C4-2B (cell line): Measurements from ENCODE around the gene CD44.

Source experiments
- H3K27ac ChIP-seq: fragments of 450-650 bp; 2 replicates; pipeline ENCODE4 v1.5.1; 2017
- ZFX ChIP-seq: fragments of 450-650 bp; IDR thresholded peaks from 2 replicates; pipeline ENCODE4 v1.6.1; 2017
- TF ChIP-seq, protein P1 (sequence below): fragments of 450-650 bp; conservative IDR thresholded peaks from 2 replicates; pipeline ENCODE4 v1.5.1; 2017; ENCODE audit warnings: mild to moderate bottlenecking

CD44 gene

DNA sequence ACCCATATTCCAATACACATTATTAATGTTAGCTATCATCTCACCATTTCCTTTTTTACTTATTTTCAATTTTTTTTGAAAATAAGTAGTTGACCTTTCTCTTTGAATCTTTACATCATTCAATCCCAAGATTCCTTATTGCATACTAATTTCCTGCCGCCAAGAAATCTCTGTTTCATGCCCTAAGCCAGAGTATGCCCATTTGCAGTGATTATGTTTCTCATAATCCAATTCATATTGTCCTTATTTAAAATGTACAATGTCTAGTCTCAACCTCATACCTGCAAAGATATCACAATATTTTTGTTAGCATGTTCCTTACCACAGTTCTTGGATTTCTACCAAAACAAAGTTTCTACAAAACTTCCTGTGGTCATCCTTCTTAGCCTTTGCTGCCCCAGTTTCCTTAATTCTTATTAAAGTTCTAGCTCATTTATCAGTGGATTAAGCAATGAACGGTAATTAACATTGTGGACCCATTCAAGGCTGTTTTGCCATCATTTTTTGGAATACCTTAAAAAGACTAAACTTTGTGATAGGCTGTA, 75.3 kb downstream of the CD44 start:
- no peak overlapping the region for H3K27ac ChIP-seq
- TF ChIP-seq, protein P1, sequence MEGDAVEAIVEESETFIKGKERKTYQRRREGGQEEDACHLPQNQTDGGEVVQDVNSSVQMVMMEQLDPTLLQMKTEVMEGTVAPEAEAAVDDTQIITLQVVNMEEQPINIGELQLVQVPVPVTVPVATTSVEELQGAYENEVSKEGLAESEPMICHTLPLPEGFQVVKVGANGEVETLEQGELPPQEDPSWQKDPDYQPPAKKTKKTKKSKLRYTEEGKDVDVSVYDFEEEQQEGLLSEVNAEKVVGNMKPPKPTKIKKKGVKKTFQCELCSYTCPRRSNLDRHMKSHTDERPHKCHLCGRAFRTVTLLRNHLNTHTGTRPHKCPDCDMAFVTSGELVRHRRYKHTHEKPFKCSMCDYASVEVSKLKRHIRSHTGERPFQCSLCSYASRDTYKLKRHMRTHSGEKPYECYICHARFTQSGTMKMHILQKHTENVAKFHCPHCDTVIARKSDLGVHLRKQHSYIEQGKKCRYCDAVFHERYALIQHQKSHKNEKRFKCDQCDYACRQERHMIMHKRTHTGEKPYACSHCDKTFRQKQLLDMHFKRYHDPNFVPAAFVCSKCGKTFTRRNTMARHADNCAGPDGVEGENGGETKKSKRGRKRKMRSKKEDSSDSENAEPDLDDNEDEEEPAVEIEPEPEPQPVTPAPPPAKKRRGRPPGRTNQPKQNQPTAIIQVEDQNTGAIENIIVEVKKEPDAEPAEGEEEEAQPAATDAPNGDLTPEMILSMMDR: no peak
- no peak for TF ChIP-seq ZFX

DNA sequence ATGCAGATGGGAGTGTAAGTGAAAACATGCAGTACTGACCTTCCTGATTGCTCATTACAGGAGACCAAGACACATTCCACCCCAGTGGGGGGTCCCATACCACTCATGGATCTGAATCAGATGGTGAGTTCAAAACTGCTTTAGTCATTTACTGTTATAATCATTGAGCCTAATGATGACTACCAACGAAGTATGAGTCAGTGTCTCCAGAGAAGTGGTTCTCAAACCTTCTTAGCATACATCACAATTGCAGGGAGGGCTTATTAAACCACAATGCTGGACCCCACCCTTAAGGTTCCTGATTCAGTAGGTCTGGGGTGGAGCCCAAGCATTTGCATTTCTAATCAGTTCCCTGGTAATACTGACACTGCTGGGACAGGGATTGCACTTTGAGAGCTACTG, 75.8 kb downstream of the CD44 start:
- no peak for TF ChIP-seq ZFX
- TF ChIP-seq, protein P1: no peak
- no peak overlapping the region for H3K27ac ChIP-seq

DNA sequence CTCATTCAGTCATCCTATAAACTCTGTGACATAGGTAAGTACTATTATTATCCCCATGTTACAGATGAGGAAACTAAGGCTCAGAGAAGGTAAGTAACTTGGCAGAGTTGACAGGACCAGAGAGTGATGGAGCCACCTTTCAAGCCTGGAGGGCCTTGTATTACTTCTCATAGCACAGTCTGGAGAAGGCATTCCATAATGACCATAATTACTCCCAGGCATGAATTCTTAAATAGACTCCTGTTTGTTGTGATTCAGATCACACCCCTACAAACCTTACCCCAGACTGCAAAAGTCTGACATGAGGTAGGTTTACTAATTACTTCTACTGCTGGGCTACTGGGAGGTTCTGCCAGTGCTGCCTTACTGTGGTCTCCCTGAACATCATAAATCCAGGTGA, 77.0 kb downstream of the CD44 start:
- TF ChIP-seq ZFX: no peak
- TF ChIP-seq, protein P1: no peak
- H3K27ac ChIP-seq: no peak overlapping the region

DNA sequence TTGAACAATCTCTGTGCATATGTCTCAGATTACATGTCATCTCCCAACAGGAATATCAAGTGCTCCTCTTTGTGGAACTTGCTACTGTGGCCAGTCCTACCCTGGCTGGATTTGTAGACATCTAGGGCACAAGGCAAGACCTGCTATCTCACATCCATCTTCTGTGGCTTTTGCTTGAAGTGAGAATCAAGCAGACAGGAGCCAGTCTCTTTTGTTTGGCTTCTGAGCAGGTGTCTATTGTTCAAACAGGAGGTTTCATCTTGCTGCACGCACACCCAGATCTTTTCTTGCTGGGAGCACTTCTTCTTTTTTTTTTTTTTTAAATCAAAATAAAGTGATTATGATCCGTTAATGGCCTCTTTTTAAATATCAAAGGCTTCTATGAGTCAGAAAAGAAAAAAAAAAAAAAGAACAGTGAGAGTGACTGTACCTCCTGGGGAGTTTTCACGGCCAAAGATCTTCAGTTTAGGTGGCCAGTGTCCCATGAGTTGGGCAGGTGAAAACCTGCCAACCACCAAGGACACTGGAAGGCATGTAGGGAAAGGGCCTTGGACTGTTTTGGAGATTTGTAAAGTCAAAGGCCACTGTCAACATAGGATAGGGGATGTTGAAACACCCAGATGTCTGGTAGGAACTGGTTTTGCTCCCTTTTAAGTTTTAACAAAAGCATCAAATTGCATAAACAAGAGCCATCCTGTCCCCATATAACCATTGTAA, 78.1 kb downstream of the CD44 start:
- H3K27ac ChIP-seq: no peak overlapping the region

GRCh38 chr11:35218956-35219355, 80.0 kb downstream of the CD44 start:
- TF ChIP-seq, protein P1: no peak
- TF ChIP-seq ZFX: no peak
- no peak overlapping the region for H3K27ac ChIP-seq

More for the DNA sequence above, 78.1 kb downstream of the CD44 start:
- TF ChIP-seq, protein P1: no peak
- TF ChIP-seq ZFX: no peak

DNA sequence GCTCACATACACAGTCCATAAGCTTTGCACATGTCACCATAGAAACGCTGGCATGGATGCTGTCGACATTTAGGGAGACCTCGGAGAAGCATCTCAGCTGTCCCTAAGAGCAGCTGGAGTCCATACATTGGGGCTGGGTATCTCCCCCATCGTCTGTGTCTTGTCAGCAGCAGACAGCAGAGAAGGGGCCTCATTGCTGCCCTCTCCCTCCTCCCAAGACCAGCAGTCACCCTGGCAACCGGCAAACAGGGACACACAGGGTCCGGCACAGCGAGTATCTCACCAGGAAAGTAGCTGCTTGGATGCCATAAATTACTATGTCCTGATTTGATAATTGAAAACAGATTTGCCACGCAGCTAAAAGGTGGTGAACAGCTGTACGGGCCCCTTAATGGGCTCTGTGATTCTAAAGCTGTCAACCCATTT, 84.4 kb downstream of the CD44 start:
- no peak for TF ChIP-seq ZFX
- TF ChIP-seq, protein P1: no peak
- no peak overlapping the region for H3K27ac ChIP-seq

GRCh38 chr11:35223991-35224390, 85.0 kb downstream of the CD44 start:
- no peak overlapping the region for H3K27ac ChIP-seq
- TF ChIP-seq, protein P1: no peak
- no peak for TF ChIP-seq ZFX
